Lung (tissue), 12 donors: Measurements from ENCODE around the gene RBM6. TPM values are rescaled to one million over a fixed set of nuclear protein-coding genes. Genes with fewer than 3 reads are reported as not detected.
A peak's percentile ranks its signal among the peaks of the same experiment; 100 is the strongest.

Source experiments
- ATAC-seq: fragments of 200-7000 bp; cut with Tn5 transposase; one replicate; pipeline ENCODE4 v1.9.1; 2020; ENCODE audit warnings: moderate number of reproducible peaks; ENCODE audit not compliant: insufficient read depth, low FRiP score
- DNase-seq, 3 donors: peaks; one replicate each; pipeline ENCODE4 v3.0.0-alpha.2; 2013 to 2017
- H3K27ac ChIP-seq, 2 donors: one replicate each; pipeline ENCODE4 v1.5.1; 2013; ENCODE audit warnings: mild to moderate bottlenecking in 2 of 2, moderate library complexity in 2 of 2, control low read depth in 1 of 2, inconsistent platforms in 1 of 2, low read depth in 1 of 2, low read length in 1 of 2
- H3K27me3 ChIP-seq, 3 donors: one replicate each; pipeline ENCODE4 v1.5.1; 2013; ENCODE audit warnings: low read length in 2 of 3; ENCODE audit not compliant: control insufficient read depth in 3 of 3, insufficient read depth in 3 of 3
- H3K36me3 ChIP-seq, 4 donors: one replicate each; pipeline ENCODE4 v1.5.1; 2013; ENCODE audit warnings: low read length in 4 of 4, mild to moderate bottlenecking in 1 of 4, moderate library complexity in 1 of 4; ENCODE audit not compliant: control insufficient read depth in 4 of 4, insufficient read depth in 4 of 4
- H3K4me1 ChIP-seq, 5 donors: one replicate each; pipeline ENCODE4 v1.5.1; 2013; ENCODE audit warnings: low read length in 5 of 5, mild to moderate bottlenecking in 2 of 5, moderate library complexity in 1 of 5; ENCODE audit not compliant: control insufficient read depth in 5 of 5, insufficient read depth in 5 of 5
- H3K4me3 ChIP-seq: one replicate; pipeline ENCODE4 v1.5.1; 2013; ENCODE audit warnings: mild to moderate bottlenecking, control low read depth, moderate library complexity
- H3K9ac ChIP-seq, 2 donors: one replicate each; pipeline ENCODE4 v1.5.1; 2013; ENCODE audit warnings: low read length in 2 of 2, control low read depth in 1 of 2; ENCODE audit not compliant: insufficient read depth in 1 of 2
- H3K9me3 ChIP-seq, 4 donors: one replicate each; pipeline ENCODE4 v1.5.1; 2013; ENCODE audit warnings: low read length in 3 of 4, mild to moderate bottlenecking in 1 of 4, moderate library complexity in 1 of 4; ENCODE audit not compliant: control insufficient read depth in 4 of 4, insufficient read depth in 3 of 4
- CTCF ChIP-seq: IDR thresholded peaks from 2 replicates; pipeline ENCODE4 v1.5.1; 2012; ENCODE audit warnings: mild to moderate bottlenecking; ENCODE audit errors: control extremely low read depth, extremely low read depth
- WGBS, 2 donors: extraction: QIAGEN DNeasy Blood & Tissue Kit; methylation state at CpG; one replicate each; pipeline ENCODE4 v1.1.7; 2013; 5-methylcytosine and 5-hydroxymethylcytosine counted together
- polyA plus RNA-seq, 2 donors: library from polyadenylated mRNA; stranded (reverse); fragments of 200-250 nt; gene quantifications; one replicate each; pipeline ENCODE4 v1.2.1, GENCODE V29; 2013
- total RNA-seq, 2 donors: library from RNA; depleted of rRNA in 1 of 2; stranded (reverse); fragments of >200 nt in 1 of 2; gene quantifications; one replicate each; pipeline ENCODE4 v1.2.1, GENCODE V29; 2014 to 2021
- donor health status: control.
- donor health status: control.
- donor health status: Bipolar disorder and iron deficiency.
- donor health status: healthy.
- donor health status: DM: yes; HTN: yes; CAD: no.

Gene RBM6
- total and polyA plus RNA-seq, 4 donors = 42.1 to 126 (median 79.7) TPM

- H3K4me1 ChIP-seq = peaks cover 0 to 9% (median 4%) of the 10 kb centered on the region in 5 donors
- WGBS, 2 donors = 73 to 81% methylated on average over 4 of the region's 4 CpGs
- ATAC-seq (no peak), DNase-seq (no peak)
- no peak for TF ChIP-seq CTCF
- no peaks in the 10 kb centered on the region for H3K9me3 ChIP-seq
- no peak overlapping the region for H3K9ac ChIP-seq
- no peaks in the 10 kb centered on the region for H3K36me3 ChIP-seq
- no peak overlapping the region for H3K4me3 ChIP-seq
- no peaks in the 10 kb centered on the region for H3K27me3 ChIP-seq
- no peak overlapping the region for H3K27ac ChIP-seq
Observed at GRCh38 chr3:49926117-49926728, 13.7 kb upstream of the RBM6 start.

- peak overlapping the region in 1 of 2 donors; percentile 37 for H3K9ac ChIP-seq
- no peak overlapping the region for H3K4me3 ChIP-seq
- no peaks in the 10 kb centered on the region for H3K27me3 ChIP-seq
- H3K4me1 ChIP-seq = peaks cover 0 to 9% (median 4%) of the 10 kb centered on the region in 5 donors
- ATAC-seq = no peak
- WGBS, 2 donors = 88 to 89% methylated on average over 5 of the region's 5 CpGs
- peak in 1 of 3 donors; percentile 16 for DNase-seq
- H3K27ac ChIP-seq = peak overlapping the region in 1 of 2 donors; percentile 21
- no peaks in the 10 kb centered on the region for H3K9me3 ChIP-seq
- no peaks in the 10 kb centered on the region for H3K36me3 ChIP-seq
- no peak for TF ChIP-seq CTCF
Observed at GRCh38 chr3:49927798-49928197, 12.2 kb upstream of the RBM6 start.

GRCh38 chr3:49928481-49929017, 11.4 kb upstream of the RBM6 start:
- Histone ChIP-seq H3K27me3 (no peaks in the 10 kb centered on the region), H3K9ac (peak overlapping the region in 1 of 2 donors; percentile 37), H3K9me3 (no peaks in the 10 kb centered on the region), H3K36me3 (no peaks in the 10 kb centered on the region), H3K27ac (peak overlapping the region in 1 of 2 donors; percentile 67), H3K4me1 (peaks cover 0 to 9% (median 4%) of the 10 kb centered on the region in 5 donors), H3K4me3 (no peak overlapping the region)
- peak; percentile 54 to 81 (median 72) for DNase-seq
- WGBS, 2 donors = 64 to 80% methylated on average over 5 of the region's 5 CpGs
- no peak for ATAC-seq
- no peak for TF ChIP-seq CTCF
